Measurements from ENCODE around the gene NNAT.

The NNAT gene

GRCh38 chr20:37523012-37523391, 2.0 kb downstream of the NNAT start:
- DNase-seq (ENCODE audit: extremely low read depth in 1 of 2, low read depth in 1 of 2) = no peak

GRCh38 chr20:37523911-37524700, 3.1 kb downstream of the NNAT start:
- no peak for DNase-seq (ENCODE audit: extremely low read depth in 1 of 2, low read depth in 1 of 2)

- DNase-seq (ENCODE audit: extremely low read depth in 1 of 2, low read depth in 1 of 2) = no peak
Observed at GRCh38 chr20:37524859-37525708, 4.0 kb downstream of the NNAT start.

- no peak for DNase-seq (ENCODE audit: extremely low read depth in 1 of 2, low read depth in 1 of 2)
Observed at GRCh38 chr20:37525810-37526209, 4.8 kb downstream of the NNAT start.

- DNase-seq (ENCODE audit: extremely low read depth in 1 of 2, low read depth in 1 of 2) = no peak
Observed at GRCh38 chr20:37526238-37526838, 5.3 kb downstream of the NNAT start.

GRCh38 chr20:37526839-37527637, 6.0 kb downstream of the NNAT start:
- no peak for DNase-seq (ENCODE audit: extremely low read depth in 1 of 2, low read depth in 1 of 2)

GRCh38 chr20:37527638-37528445, 6.8 kb downstream of the NNAT start, which contains the start of gene BLCAP:
TSS of gene BLCAP (minus strand) at chr20:37527876. CDS start at chr20:37519174, 8,702 bp downstream.
- DNase-seq (ENCODE audit: extremely low read depth in 1 of 2, low read depth in 1 of 2) = peak; percentile 80 to 85

GRCh38 chr20:37528446-37529213, 7.6 kb downstream of the NNAT start:
- DNase-seq (ENCODE audit: extremely low read depth in 1 of 2, low read depth in 1 of 2) = no peak

GRCh38 chr20:37529214-37529967, 8.3 kb downstream of the NNAT start:
- no peak for DNase-seq (ENCODE audit: extremely low read depth in 1 of 2, low read depth in 1 of 2)

GRCh38 chr20:37529968-37530600, 9.0 kb downstream of the NNAT start:
- DNase-seq (ENCODE audit: extremely low read depth in 1 of 2, low read depth in 1 of 2) = no peak

- no peak for DNase-seq (ENCODE audit: extremely low read depth in 1 of 2, low read depth in 1 of 2)
Observed at GRCh38 chr20:37530696-37531095, 9.6 kb downstream of the NNAT start.

- no peak for DNase-seq (ENCODE audit: extremely low read depth in 1 of 2, low read depth in 1 of 2)
Observed at GRCh38 chr20:37531856-37532255, 10.8 kb downstream of the NNAT start.

- no peak for DNase-seq (ENCODE audit: extremely low read depth in 1 of 2, low read depth in 1 of 2)
Observed at GRCh38 chr20:37533154-37533715, 12.2 kb downstream of the NNAT start.

GRCh38 chr20:37534401-37535157, 13.5 kb downstream of the NNAT start:
- no peak for DNase-seq (ENCODE audit: extremely low read depth in 1 of 2, low read depth in 1 of 2)

- DNase-seq (ENCODE audit: extremely low read depth in 1 of 2, low read depth in 1 of 2) = no peak
Observed at GRCh38 chr20:37535443-37536132, 14.5 kb downstream of the NNAT start.

GRCh38 chr20:37537505-37537904, 16.5 kb downstream of the NNAT start:
- no peak for DNase-seq (ENCODE audit: extremely low read depth in 1 of 2, low read depth in 1 of 2)

Measured in activated CD8-positive, alpha-beta memory T cell treated with anti-CD3 and anti-CD28 coated beads for 1 hour (primary cell).